Cardiac septum (tissue), 1 donor: Measurements from ENCODE around the gene PPP4R1. TPM values are rescaled to one million over a fixed set of nuclear protein-coding genes. Genes with fewer than 3 reads are reported as not detected.

Source experiments
- DNase-seq: peaks from one replicate; pipeline ENCODE4 v3.0.0-alpha.2; 2020; ENCODE audit warnings: low spot score
- intact Hi-C: fragments of 100-400 bp; cut with DNase I; formaldehyde crosslinking; loops from one replicate; pipeline ENCODE4 v1.14.0; 2022
- total RNA-seq: library from RNA; stranded (reverse); fragmentation: NEBNext Ultra II Directional; extraction: Animal tissue kit (Norgen Biotek cat#: 25700); gene quantifications from one replicate; pipeline ENCODE4 v1.2.1, GENCODE V29; 2021
- donor health status: DM: no; HTN: no; CAD: no.

PPP4R1 gene
- total RNA-seq, 1 donor from 2014 or later: 83.1 TPM

GRCh38 chr18:9606039-9606438 is 8.3 kb downstream of the PPP4R1 start:
- no peak for DNase-seq
- intact Hi-C loops: no loop called here

GRCh38 chr18:9604348-9604747 is 10.0 kb downstream of the PPP4R1 start:
- DNase-seq: no peak
- intact Hi-C loops: no loop called here

- intact Hi-C loops: no loop called here
- DNase-seq: no peak
Observed at GRCh38 chr18:9599328-9599727, 15.0 kb downstream of the PPP4R1 start.

GRCh38 chr18:9597609-9598008 is 16.8 kb downstream of the PPP4R1 start:
- DNase-seq: no peak
- intact Hi-C loops: no loop called here

- intact Hi-C loops: no loop called here
- DNase-seq: no peak
Observed at GRCh38 chr18:9596843-9597526, 17.4 kb downstream of the PPP4R1 start.

GRCh38 chr18:9596226-9596625 is 18.1 kb downstream of the PPP4R1 start:
- intact Hi-C loops: no loop called here

GRCh38 chr18:9594823-9595596 is 19.3 kb downstream of the PPP4R1 start:
- intact Hi-C loops: no loop called here
- DNase-seq: no peak

More at GRCh38 chr18:9596226-9596625, 18.1 kb downstream of the PPP4R1 start:
- no peak for DNase-seq

- DNase-seq: no peak
- intact Hi-C loops: no loop called here
Observed at GRCh38 chr18:9587924-9588323, 26.4 kb downstream of the PPP4R1 start.

- no peak for DNase-seq
- intact Hi-C loops: no loop called here
Observed at GRCh38 chr18:9586814-9587213, 27.5 kb downstream of the PPP4R1 start.

GRCh38 chr18:9581667-9582066 is 32.7 kb downstream of the PPP4R1 start:
- intact Hi-C loops: no loop called here
- no peak for DNase-seq

GRCh38 chr18:9578306-9578705 is 36.1 kb downstream of the PPP4R1 start:
- intact Hi-C loops: loop anchor here (5.0 to 10.0 kb wide), 2 partner anchors 194 to 376 kb away; no protein-coding TSS in a partner anchor
- no peak for DNase-seq

GRCh38 chr18:9577361-9577760 is 37.0 kb downstream of the PPP4R1 start:
- DNase-seq: no peak
- intact Hi-C loops: loop anchor here (5.0 to 10.0 kb wide), 2 partner anchors 195 to 377 kb away; no protein-coding TSS in a partner anchor

- intact Hi-C loops: loop anchor here (5.0 to 10.0 kb wide), 2 partner anchors 197 to 379 kb away; no protein-coding TSS in a partner anchor
- DNase-seq: no peak
Observed at GRCh38 chr18:9575558-9575957, 38.8 kb downstream of the PPP4R1 start.

- intact Hi-C loops: loop anchor here (5.0 to 10.0 kb wide), 2 partner anchors 198 to 380 kb away; no protein-coding TSS in a partner anchor
Observed at GRCh38 chr18:9574473-9575115, 39.8 kb downstream of the PPP4R1 start.

GRCh38 chr18:9571546-9571945 is 42.8 kb downstream of the PPP4R1 start:
- intact Hi-C loops: loop anchor here (10.0 kb wide), 1 partner anchor 383 kb away; no protein-coding TSS in a partner anchor
- DNase-seq: no peak

More at GRCh38 chr18:9574473-9575115, 39.8 kb downstream of the PPP4R1 start:
- DNase-seq: no peak

- intact Hi-C loops: loop anchor here (10.0 kb wide), 1 partner anchor 385 kb away; no protein-coding TSS in a partner anchor
- DNase-seq: no peak
Observed at GRCh38 chr18:9570255-9570654, 44.1 kb downstream of the PPP4R1 start.

- intact Hi-C loops: no loop called here
Observed at GRCh38 chr18:9569178-9569577, 45.2 kb downstream of the PPP4R1 start.

GRCh38 chr18:9568186-9568585 is 46.2 kb downstream of the PPP4R1 start:
- intact Hi-C loops: no loop called here
- DNase-seq: no peak

More at GRCh38 chr18:9569178-9569577, 45.2 kb downstream of the PPP4R1 start:
- no peak for DNase-seq

- intact Hi-C loops: no loop called here
- DNase-seq: no peak
Observed at GRCh38 chr18:9565407-9565806, 49.0 kb downstream of the PPP4R1 start.

- intact Hi-C loops: no loop called here
- DNase-seq: no peak
Observed at GRCh38 chr18:9563331-9563730, 51.0 kb downstream of the PPP4R1 start.
